Ascending aorta (tissue), 2 donors: ENCODE measurements around the gene HMCN1. TPM values are rescaled to one million over a fixed set of nuclear protein-coding genes. Genes with fewer than 3 reads are reported as not detected.

Experiments used
- DNase-seq, 2 donors: peaks; one replicate each; pipeline ENCODE4 v3.0.0-alpha.2; 2019; ENCODE audit warnings: low spot score in 2 of 2
- H3K27ac ChIP-seq, 2 donors: fragments of 200-600 bp; sonication (generic); one replicate each; pipeline ENCODE4 v1.5.1; 2016 to 2017; ENCODE audit warnings: mild to moderate bottlenecking in 1 of 2
- H3K27me3 ChIP-seq: fragments of 200-600 bp; sonication (generic); one replicate; pipeline ENCODE4 v1.5.1; 2017
- H3K36me3 ChIP-seq, 2 donors: fragments of 200-600 bp; sonication (generic); one replicate each; pipeline ENCODE4 v1.5.1; 2016
- H3K4me1 ChIP-seq, 2 donors: fragments of 200-600 bp; sonication (generic); one replicate each; pipeline ENCODE4 v1.5.1; 2016 to 2017; ENCODE audit warnings: mild to moderate bottlenecking in 1 of 2
- H3K4me3 ChIP-seq, 2 donors: fragments of 200-600 bp; sonication (generic); one replicate each; pipeline ENCODE4 v1.5.1; 2016 to 2017; ENCODE audit warnings: mild to moderate bottlenecking in 1 of 2
- H3K9me3 ChIP-seq, 2 donors: fragments of 200-600 bp; sonication (generic); one replicate each; pipeline ENCODE4 v1.5.1; 2016
- intact Hi-C: fragments of 100-400 bp; cut with DNase I; formaldehyde crosslinking; loops from one replicate; pipeline ENCODE4 v1.15.1; 2023
- total RNA-seq: library from RNA; depleted of rRNA; stranded (reverse); fragments of >200 nt; gene quantifications from one replicate; pipeline ENCODE4 v1.1.0, GENCODE V29; 2016
- TF ChIP-seq, protein P1 (sequence below), 3 experiments: fragments of 200-600 bp in 2 of 3; fragments of 450-650 bp in 1 of 3; sonication (generic) in 2 of 3; IDR thresholded peaks; one replicate each; pipeline ENCODE4 v1.5.1; 2016 to 2019; ENCODE audit warnings: antibody characterized with exemption in 3 of 3, mild to moderate bottlenecking in 1 of 3, moderate library complexity in 1 of 3

The HMCN1 gene
- total RNA-seq, 1 donor from 2014 or later: 61.7 TPM

DNA sequence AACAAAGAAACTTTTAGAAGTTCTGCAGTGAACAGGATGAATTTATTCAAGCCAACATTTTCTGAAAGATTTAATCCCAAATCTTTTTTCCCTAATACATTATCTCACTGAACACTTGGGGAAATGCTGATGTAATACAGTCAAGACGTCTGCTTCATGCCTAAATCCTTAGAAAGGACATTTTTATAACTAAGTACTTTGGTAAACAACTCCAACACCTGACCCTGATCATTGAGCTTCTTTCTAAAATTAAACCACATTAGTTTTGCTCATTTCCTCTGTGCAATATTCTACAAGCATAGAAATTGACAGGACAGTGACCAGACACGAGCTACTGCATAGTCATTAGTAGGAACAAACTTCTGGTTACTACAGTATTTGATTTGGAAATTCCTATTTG, 457.3 kb downstream of the HMCN1 start:
- no peaks in the 10 kb centered on the region for H3K27me3 ChIP-seq
- intact Hi-C loops: no loop called here
- TF ChIP-seq, protein P1, sequence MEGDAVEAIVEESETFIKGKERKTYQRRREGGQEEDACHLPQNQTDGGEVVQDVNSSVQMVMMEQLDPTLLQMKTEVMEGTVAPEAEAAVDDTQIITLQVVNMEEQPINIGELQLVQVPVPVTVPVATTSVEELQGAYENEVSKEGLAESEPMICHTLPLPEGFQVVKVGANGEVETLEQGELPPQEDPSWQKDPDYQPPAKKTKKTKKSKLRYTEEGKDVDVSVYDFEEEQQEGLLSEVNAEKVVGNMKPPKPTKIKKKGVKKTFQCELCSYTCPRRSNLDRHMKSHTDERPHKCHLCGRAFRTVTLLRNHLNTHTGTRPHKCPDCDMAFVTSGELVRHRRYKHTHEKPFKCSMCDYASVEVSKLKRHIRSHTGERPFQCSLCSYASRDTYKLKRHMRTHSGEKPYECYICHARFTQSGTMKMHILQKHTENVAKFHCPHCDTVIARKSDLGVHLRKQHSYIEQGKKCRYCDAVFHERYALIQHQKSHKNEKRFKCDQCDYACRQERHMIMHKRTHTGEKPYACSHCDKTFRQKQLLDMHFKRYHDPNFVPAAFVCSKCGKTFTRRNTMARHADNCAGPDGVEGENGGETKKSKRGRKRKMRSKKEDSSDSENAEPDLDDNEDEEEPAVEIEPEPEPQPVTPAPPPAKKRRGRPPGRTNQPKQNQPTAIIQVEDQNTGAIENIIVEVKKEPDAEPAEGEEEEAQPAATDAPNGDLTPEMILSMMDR (IDR thresholded peaks at IDR 0.05): no peak
- H3K9me3 ChIP-seq: no peaks in the 10 kb centered on the region
- H3K4me1 ChIP-seq: no peaks in the 10 kb centered on the region
- no peak for DNase-seq
- no peak overlapping the region for H3K4me3 ChIP-seq
- H3K27ac ChIP-seq: no peak overlapping the region
- peaks cover 13 to 37% of the 10 kb centered on the region in 2 donors for H3K36me3 ChIP-seq

DNA sequence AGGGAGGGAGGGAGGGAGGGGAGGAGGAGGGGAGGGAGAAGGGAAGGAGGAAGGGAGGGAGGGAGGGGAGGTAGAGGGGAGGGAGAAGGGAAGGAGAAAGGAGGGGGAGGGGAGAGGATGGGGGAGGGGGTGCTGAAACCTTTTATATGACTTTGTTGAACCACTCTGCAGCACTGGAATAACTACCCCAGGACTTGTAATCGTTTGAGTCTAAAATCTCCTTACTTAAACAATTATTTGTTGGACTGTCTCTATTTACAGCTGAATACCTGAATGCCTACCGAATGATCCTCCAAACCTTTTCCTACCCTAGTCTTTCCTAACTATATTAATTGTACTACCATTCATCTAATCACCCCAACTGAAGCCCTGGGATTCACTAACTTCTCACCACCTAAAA, 459.0 kb downstream of the HMCN1 start:
- TF ChIP-seq, protein P1 (IDR thresholded peaks at IDR 0.05): no peak
- Histone ChIP-seq H3K36me3 (peaks cover 13 to 26% of the 10 kb centered on the region in 2 donors), H3K27ac (no peak overlapping the region), H3K27me3 (no peaks in the 10 kb centered on the region), H3K9me3 (no peaks in the 10 kb centered on the region), H3K4me3 (no peak overlapping the region), H3K4me1 (no peaks in the 10 kb centered on the region)
- no peak for DNase-seq
- intact Hi-C loops: no loop called here

DNA sequence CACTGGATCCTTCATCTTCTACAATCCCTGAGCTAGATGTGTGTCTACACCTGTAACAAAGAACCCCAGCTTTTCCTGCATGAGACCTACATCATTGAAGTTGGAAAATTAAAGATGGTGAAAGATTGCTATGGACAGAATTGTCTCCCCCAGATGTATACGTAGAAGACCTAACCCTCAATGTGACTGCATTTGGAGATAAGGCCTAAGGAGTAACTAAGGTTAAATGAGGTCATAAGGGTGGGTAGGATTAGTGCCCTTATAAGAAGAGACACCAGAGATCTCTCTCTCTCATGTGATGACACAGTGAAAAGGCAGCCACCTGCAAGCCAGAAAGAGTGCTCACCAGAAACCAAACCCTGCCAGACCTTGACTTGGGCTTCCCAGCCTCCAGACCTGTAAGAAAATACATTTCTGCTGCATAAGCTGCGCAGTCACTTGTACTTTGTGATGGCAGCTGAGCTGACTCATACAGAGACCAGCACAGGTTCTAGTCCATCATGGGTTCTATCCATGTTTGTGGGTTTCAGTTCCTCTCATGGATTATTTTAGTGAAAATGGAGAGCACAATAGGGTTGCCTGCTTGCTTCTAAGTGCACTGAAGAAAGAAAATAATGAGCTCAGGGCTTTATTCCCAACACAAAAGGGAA, 460.0 kb downstream of the HMCN1 start:
- H3K4me1 ChIP-seq: no peaks in the 10 kb centered on the region
- H3K9me3 ChIP-seq: no peaks in the 10 kb centered on the region
- no peaks in the 10 kb centered on the region for H3K27me3 ChIP-seq
- intact Hi-C loops: no loop called here
- peaks cover 12 to 23% of the 10 kb centered on the region in 2 donors for H3K36me3 ChIP-seq
- no peak overlapping the region for H3K27ac ChIP-seq
- no peak for DNase-seq
- TF ChIP-seq, protein P1 (IDR thresholded peaks at IDR 0.05): no peak
- no peak overlapping the region for H3K4me3 ChIP-seq

DNA sequence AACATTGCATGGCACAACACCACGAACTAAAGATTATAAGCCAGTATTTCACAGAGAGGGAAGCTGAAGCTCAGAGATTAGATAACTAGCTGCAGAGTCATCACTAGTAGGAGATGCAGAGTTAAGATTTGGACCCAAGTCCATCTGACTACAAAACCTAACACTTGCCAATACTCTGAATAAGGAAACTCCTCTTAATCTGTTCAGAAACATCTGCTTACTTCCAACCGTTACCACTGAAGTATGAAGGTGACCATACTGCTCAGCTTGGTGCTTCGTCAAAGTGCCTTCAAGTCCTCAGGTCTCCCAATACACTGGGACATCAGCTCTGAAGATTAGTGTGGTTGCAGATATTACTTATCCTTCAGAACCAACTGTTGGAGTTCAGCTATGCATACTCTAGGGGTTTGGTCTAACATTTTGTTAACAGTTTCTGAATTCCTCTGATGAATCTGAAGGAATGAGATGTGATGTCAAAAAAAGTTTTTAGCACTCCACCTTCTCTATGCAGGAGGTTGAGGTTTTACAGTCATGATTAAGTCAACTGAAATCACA, 461.3 kb downstream of the HMCN1 start:
- DNase-seq: no peak
- Histone ChIP-seq H3K27ac (no peak overlapping the region), H3K9me3 (no peaks in the 10 kb centered on the region), H3K36me3 (peaks cover 5 to 11% of the 10 kb centered on the region in 2 donors), H3K4me1 (no peaks in the 10 kb centered on the region), H3K4me3 (no peak overlapping the region), H3K27me3 (no peaks in the 10 kb centered on the region)
- TF ChIP-seq, protein P1 (IDR thresholded peaks at IDR 0.05): no peak
- intact Hi-C loops: no loop called here

DNA sequence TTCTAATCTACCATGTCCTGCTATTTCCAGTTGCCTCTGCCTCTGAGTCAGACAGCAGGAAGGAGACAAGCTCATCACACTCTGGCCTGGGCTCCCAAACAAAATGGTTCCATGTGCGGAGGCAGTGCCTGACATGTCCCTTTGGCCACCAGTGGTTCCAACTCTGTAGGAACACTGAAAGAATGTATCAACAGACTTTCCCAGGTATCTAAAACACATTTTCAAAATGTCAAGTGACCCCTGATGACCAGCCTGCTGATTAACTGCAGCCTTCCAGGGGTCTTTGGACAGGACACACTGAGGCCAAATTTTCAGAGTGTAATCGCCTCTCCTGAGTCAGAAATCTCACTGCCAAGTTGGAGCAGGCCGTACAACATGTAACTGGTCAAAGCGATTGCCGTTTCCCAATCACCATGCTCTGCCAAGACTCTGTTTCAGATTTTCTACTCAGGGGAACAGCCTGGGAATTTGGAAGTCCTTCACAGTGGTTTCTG, 468.1 kb downstream of the HMCN1 start:
- intact Hi-C loops: no loop called here
- Histone ChIP-seq H3K4me3 (no peak overlapping the region), H3K4me1 (no peaks in the 10 kb centered on the region), H3K27ac (no peak overlapping the region), H3K36me3 (no peaks in the 10 kb centered on the region), H3K9me3 (no peaks in the 10 kb centered on the region), H3K27me3 (no peaks in the 10 kb centered on the region)
- TF ChIP-seq, protein P1 (IDR thresholded peaks at IDR 0.05): no peak
- peak in 1 of 2 donors; percentile 74 for DNase-seq
